K562 (cell line): ENCODE results near the gene GIT2. TPM values are rescaled to one million over a fixed set of nuclear protein-coding genes. Genes with fewer than 3 reads are reported as not detected.

Experiments used
- ATAC-seq: fragments of 200-7000 bp; cut with Tn5 transposase; 3 replicates; pipeline ENCODE4 v1.9.1; 2020; ENCODE audit warnings: moderate library complexity
- BruUV-seq: library from RNA; stranded (reverse); fragments of 400-500 nt; replicated peaks from 2 replicates; lab custom pipeline; 2021; lab: Mats Ljungman, UMichigan
- CTCF ChIA-PET: fragments of 300-600 bp; formaldehyde crosslinking; extraction: SDS; loops from one replicate; lab custom pipeline; 2021; ENCODE audit warnings: low intra/inter-chr PET ratio; lab: Yijun Ruan, JAX
- POLR2A ChIA-PET: fragments of 300-600, 350-650 bp; sonication (Branson Sonifier 250); formaldehyde crosslinking; extraction: SDS; loops from one replicate; lab custom pipeline; 2021; ENCODE audit warnings: antibody characterized with exemption, inconsistent platforms; lab: Yijun Ruan, JAX
- DNase-seq, 4 experiments: peaks; one replicate each; pipeline versions ENCODE4 v3.0.0 to v3.0.0-alpha.2; 2011 to 2018; ENCODE audit warnings: low spot score in 3 of 4, mixed read lengths in 3 of 4; ENCODE audit errors: extremely low read depth in 1 of 4
- FAIRE-seq: peaks from 2 replicates; lab custom pipeline; 2011; peaks lifted over from hg19 to GRCh38; lab: Jason Lieb, UNC
- H2AFZ ChIP-seq: 2 replicates; pipeline ENCODE4 v1.6.0; 2011; ENCODE audit warnings: low read depth, low read length, control low read depth, inconsistent platforms
- H3K27ac ChIP-seq: fragments of 200-600 bp; 3 replicates; pipeline ENCODE4 v1.8.0; 2011; ENCODE audit warnings: low read depth, mild to moderate bottlenecking, control low read depth, inconsistent platforms, low read length, moderate library complexity, mixed read lengths; ENCODE audit errors: extremely low read depth
- H3K27me3 ChIP-seq, 2 experiments: fragments of 300-600 bp in 1 of 2; 2 replicates in 1 of 2; 3 replicates in 1 of 2; pipeline versions ENCODE4 v1.6.0 to v1.8.0; 2011; ENCODE audit warnings: inconsistent platforms in 2 of 2, low read length in 2 of 2, mild to moderate bottlenecking in 1 of 2, mixed read lengths in 1 of 2, moderate library complexity in 1 of 2; ENCODE audit not compliant: control insufficient read depth in 2 of 2, insufficient read depth in 2 of 2
- H3K36me3 ChIP-seq: fragments of 300-600 bp; 3 replicates; pipeline ENCODE4 v1.8.0; 2011; ENCODE audit warnings: mild to moderate bottlenecking, low read length, inconsistent platforms; ENCODE audit not compliant: control insufficient read depth, insufficient read depth
- H3K4me1 ChIP-seq, 2 experiments: fragments of 200-600 bp in 1 of 2; replicated peaks in 1 of 2; 2 replicates in 1 of 2; 3 replicates in 1 of 2; pipeline versions ENCODE4 v1.5.1 to v1.8.0; 2011; ENCODE audit warnings: inconsistent platforms in 2 of 2, low read length in 2 of 2, mild to moderate bottlenecking in 1 of 2, mixed read lengths in 1 of 2, moderate library complexity in 1 of 2; ENCODE audit not compliant: control insufficient read depth in 2 of 2, insufficient read depth in 2 of 2
- H3K4me2 ChIP-seq: 2 replicates; pipeline ENCODE4 v1.6.1; 2011; ENCODE audit warnings: low read length, control low read depth, inconsistent platforms, mixed read lengths; ENCODE audit not compliant: insufficient read depth
- H3K4me3 ChIP-seq: fragments of 200-600 bp; sonication (generic), shearing (Covaris generic); 2 replicates; pipeline ENCODE4 v1.5.1; 2016; ENCODE audit warnings: control low read depth, inconsistent platforms
- H3K79me2 ChIP-seq: fragments of 200-600 bp; 3 replicates; pipeline ENCODE4 v1.8.0; 2011; ENCODE audit warnings: low read length, inconsistent platforms; ENCODE audit not compliant: control insufficient read depth, insufficient read depth
- H3K9ac ChIP-seq, 2 experiments: 2 replicates each; pipeline versions ENCODE4 v1.6.0 to v1.6.1; 2011; ENCODE audit warnings: low read depth in 2 of 2, low read length in 2 of 2, control low read depth in 1 of 2, inconsistent platforms in 1 of 2, mild to moderate bottlenecking in 1 of 2, mixed read lengths in 1 of 2; ENCODE audit not compliant: insufficient read depth in 1 of 2
- H3K9me1 ChIP-seq: one replicate; pipeline ENCODE4 v1.6.0; 2011; ENCODE audit warnings: inconsistent platforms, mild to moderate bottlenecking, low read length, moderate library complexity; ENCODE audit not compliant: control insufficient read depth, insufficient read depth
- H3K9me3 ChIP-seq: replicated peaks from 2 replicates; pipeline ENCODE4 v1.5.1; 2011; ENCODE audit warnings: low read depth, low read length, inconsistent platforms; ENCODE audit not compliant: control insufficient read depth, insufficient read depth
- H4K20me1 ChIP-seq: replicated peaks from 2 replicates; pipeline ENCODE4 v1.6.1; 2011; ENCODE audit warnings: low read length, inconsistent platforms, mixed read lengths; ENCODE audit not compliant: control insufficient read depth, insufficient read depth
- ADNP ChIP-seq: fragments of 200-800 bp; sonication (Bioruptor generic); IDR thresholded peaks from 2 replicates; pipeline ENCODE4 v1.6.1; 2016; ENCODE audit warnings: missing genetic modification characterization, missing compliant biosample characterization
- AFF1 ChIP-seq, 2 experiments: fragments of 450-650 bp; IDR thresholded peaks; 2 replicates each; pipeline ENCODE4 v1.6.1; 2018; ENCODE audit warnings: mild to moderate bottlenecking in 2 of 2, low read depth in 1 of 2; ENCODE audit not compliant: partially characterized antibody in 2 of 2
- BMI1 ChIP-seq: fragments of 150-350 bp; IDR thresholded peaks from 2 replicates; pipeline ENCODE4 v1.6.1; 2014; ENCODE audit warnings: low read length
- BRD9 ChIP-seq: fragments of 450-650 bp; IDR thresholded peaks from 2 replicates; pipeline ENCODE4 v1.6.1; 2018; ENCODE audit warnings: low read depth; ENCODE audit not compliant: partially characterized antibody
- DLX4 ChIP-seq: fragments of 250-450 bp; sonication (Bioruptor Pico); IDR thresholded peaks from 2 replicates; pipeline ENCODE4 v1.6.1; 2021; ENCODE audit warnings: mild to moderate bottlenecking
- ELF4 ChIP-seq: fragments of 450-650 bp; formaldehyde crosslinking; IDR thresholded peaks from 2 replicates; pipeline ENCODE4 v1.4.0; 2022; ENCODE audit warnings: missing genetic modification characterization
- FOXJ2 ChIP-seq: fragments of 200-800 bp; sonication (Bioruptor generic); IDR thresholded peaks from 2 replicates; pipeline ENCODE4 v1.6.1; 2016; ENCODE audit warnings: missing genetic modification characterization, missing compliant biosample characterization
- HSF4 ChIP-seq: fragments of 250-450 bp; sonication (Bioruptor Pico); IDR thresholded peaks from 2 replicates; pipeline ENCODE4 v2.1.2; 2022; ENCODE audit warnings: mild to moderate bottlenecking, moderate library complexity, borderline replicate concordance
- KAT8 ChIP-seq: fragments of 450-650 bp; IDR thresholded peaks from 2 replicates; pipeline ENCODE4 v1.6.1; 2016; ENCODE audit warnings: low read depth, mild to moderate bottlenecking
- KLF16 ChIP-seq: IDR thresholded peaks from 2 replicates; pipeline ENCODE4 v1.6.1; 2016; ENCODE audit warnings: antibody characterized with exemption
- MAFG ChIP-seq: fragments of 450-650 bp; conservative IDR thresholded peaks from 2 replicates; pipeline ENCODE4 v1.6.1; 2016; ENCODE audit warnings: missing genetic modification characterization, missing compliant biosample characterization
- NFIC ChIP-seq: fragments of 450-650 bp; IDR thresholded peaks from 2 replicates; pipeline ENCODE4 v1.6.1; 2017; ENCODE audit warnings: mild to moderate bottlenecking, inconsistent platforms
- ZBTB11 ChIP-seq, 3 experiments: fragments of 200-800 bp in 1 of 3; fragments of 250-450 bp in 1 of 3; fragments of 450-650 bp in 1 of 3; sonication (Bioruptor Pico) in 1 of 3; sonication (Bioruptor generic) in 1 of 3; formaldehyde crosslinking in 1 of 3; IDR thresholded peaks; 2 replicates each; pipeline versions ENCODE4 v1.6.1 to v1.8.0; 2016 to 2022; ENCODE audit warnings: mild to moderate bottlenecking in 2 of 3, missing genetic modification characterization in 2 of 3, missing compliant biosample characterization in 1 of 3, moderate library complexity in 1 of 3
- WGBS: fragments of 100-300 bp; shearing (Covaris generic); methylation state at CpG from one replicate; pipeline ENCODE4 v1.1.6; 2016; ENCODE audit warnings: low coverage, mixed read lengths; ENCODE audit not compliant: insufficient coverage; ENCODE audit errors: missing lambda C conversion rate; 5-methylcytosine and 5-hydroxymethylcytosine counted together
- in situ Hi-C: fragments of 300-500 bp; cut with MboI; formaldehyde crosslinking; loops from 4 replicates; pipeline ENCODE4 v1.15.0; 2018; ENCODE audit warnings: inconsistent platforms, mixed read lengths
- intact Hi-C: fragments of 100-400 bp; cut with micrococcal nuclease; formaldehyde crosslinking; loops from 2 replicates; pipeline ENCODE4 v1.14.2; 2022
- polyA plus RNA-seq, 8 experiments: library from polyadenylated mRNA; depleted of rRNA in 4 of 8; stranded (reverse) in 5 of 8; unstranded in 3 of 8; fragments of >200 nt; fragmentation: Nextera tagmentation in 2 of 8; fragmentation: Illumina TruSeq in 1 of 8; extraction: Ambion mirVana in 2 of 8; extraction: Trizol in 1 of 8; gene quantifications; 2 replicates each; pipeline versions ENCODE4 v1.2.1 to v1.2.3, GENCODE V29; 2011 to 2014; ENCODE audit warnings: inconsistent platforms in 1 of 8, missing spikeins in 1 of 8
- total RNA-seq, 7 experiments: library from RNA; depleted of rRNA in 6 of 7; stranded (reverse); fragments of >200 nt in 6 of 7; fragmentation: Illumina TruSeq in 2 of 7; extraction: Trizol in 2 of 7; gene quantifications; 2 replicates each; pipeline versions ENCODE4 v1.2.1 to v1.2.3, GENCODE V29; 2011 to 2021; ENCODE audit warnings: low replicate concordance in 1 of 7

Gene GIT2
- total and polyA plus RNA-seq, 9 of the 15 experiments (the other 6 are each of a cell fraction or from before 2014, with no cell fraction given): 4.0 to 30.4 (median 23.5) TPM

- TF ChIP-seq AFF1 (IDR thresholded peaks at IDR 0.05; ENCODE audit: low read depth in 1 of 2, partially characterized antibody in 2 of 2) (no peak), FOXJ2 (tag) (no peak), HSF4 (CRISPR knock-in tag) (no peak), KLF16 (no peak)
- TF ChIP-seq, all 486 proteins: peak for 0
These were observed 90.9 kb downstream of the GIT2 start (continued) for GRCh38 chr12:109905301-109905700.

GRCh38 chr12:109902891-109903418 lies 93.2 kb downstream of the GIT2 start:
- H3K4me3 ChIP-seq: no peak overlapping the region
- 90% methylated on average over 15 of the region's 15 CpGs for WGBS
- no peak overlapping the region for H3K4me2 ChIP-seq
- peaks cover 52% of the 10 kb centered on the region; the same call in 2 of the 3 replicates for H3K36me3 ChIP-seq
- no peak overlapping the region for H3K27ac ChIP-seq
- no TSS peak for BruUV-seq
- ATAC-seq (no peak), FAIRE-seq (no peak), DNase-seq (no peak)
- no peaks in the 10 kb centered on the region for H3K27me3 ChIP-seq
- no peak overlapping the region for H3K9ac ChIP-seq
- H3K4me1 ChIP-seq: peaks cover 4 to 10% of the 10 kb centered on the region in 2 experiments; a peak in 3 of 5 replicates
- H3K9me1 ChIP-seq: no peaks in the 10 kb centered on the region
- ChIA-PET POLR2A (interaction anchor here (0.6 kb wide), 1 partner anchor 15 kb away, joined by 4 read pairs; no protein-coding TSS in a partner anchor), CTCF (no interaction called here)
- intact Hi-C loops: no loop called here
- H2AFZ ChIP-seq: no peak overlapping the region
- no peaks in the 10 kb centered on the region for H4K20me1 ChIP-seq
- peaks cover 22% of the 10 kb centered on the region for H3K79me2 ChIP-seq
- H3K9me3 ChIP-seq: no peaks in the 10 kb centered on the region
- in situ Hi-C loops: no loop called here
- TF ChIP-seq MAFG (tag): no peak
- TF ChIP-seq ZBTB11 (CRISPR knock-in tag; IDR thresholded peaks at IDR 0.05): no peak
- TF ChIP-seq ELF4 (CRISPR knock-in tag): no peak
- no peak for TF ChIP-seq BMI1
- TF ChIP-seq DLX4 (CRISPR knock-in tag): no peak
- TF ChIP-seq BRD9: no peak
- TF ChIP-seq KAT8: no peak
- no peak for TF ChIP-seq ADNP (tag)
- TF ChIP-seq NFIC: no peak
